GM12872 (cell line): ENCODE measurements around the gene NEUROD6.

Experiments
- TF ChIP-seq, protein P1 (sequence below): IDR thresholded peaks from 3 replicates; pipeline ENCODE4 v1.5.1; 2011; ENCODE audit warnings: low read depth, mild to moderate bottlenecking, low read length, moderate library complexity; ENCODE audit not compliant: insufficient read depth

NEUROD6 gene

DNA sequence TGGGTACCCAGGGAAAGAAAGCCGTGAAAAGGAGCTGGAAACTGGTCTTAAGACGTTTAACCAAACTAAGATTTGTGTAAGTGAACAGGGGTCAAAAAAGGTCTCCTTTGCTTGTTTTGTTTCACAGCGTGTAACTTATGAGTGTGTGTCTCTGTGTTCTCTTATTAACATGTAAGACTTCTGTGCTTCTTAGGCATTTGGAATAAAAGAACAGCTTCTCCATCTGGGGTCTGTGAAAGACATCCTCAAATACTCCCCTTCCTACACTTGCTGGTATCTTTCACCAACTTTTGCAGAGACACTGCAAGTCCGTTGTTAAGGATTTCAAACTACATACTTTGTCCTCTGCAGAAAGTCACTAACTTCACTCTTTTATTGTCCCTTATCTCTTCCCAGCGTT is 615 bp upstream of the NEUROD6 start:
- TF ChIP-seq, protein P1, sequence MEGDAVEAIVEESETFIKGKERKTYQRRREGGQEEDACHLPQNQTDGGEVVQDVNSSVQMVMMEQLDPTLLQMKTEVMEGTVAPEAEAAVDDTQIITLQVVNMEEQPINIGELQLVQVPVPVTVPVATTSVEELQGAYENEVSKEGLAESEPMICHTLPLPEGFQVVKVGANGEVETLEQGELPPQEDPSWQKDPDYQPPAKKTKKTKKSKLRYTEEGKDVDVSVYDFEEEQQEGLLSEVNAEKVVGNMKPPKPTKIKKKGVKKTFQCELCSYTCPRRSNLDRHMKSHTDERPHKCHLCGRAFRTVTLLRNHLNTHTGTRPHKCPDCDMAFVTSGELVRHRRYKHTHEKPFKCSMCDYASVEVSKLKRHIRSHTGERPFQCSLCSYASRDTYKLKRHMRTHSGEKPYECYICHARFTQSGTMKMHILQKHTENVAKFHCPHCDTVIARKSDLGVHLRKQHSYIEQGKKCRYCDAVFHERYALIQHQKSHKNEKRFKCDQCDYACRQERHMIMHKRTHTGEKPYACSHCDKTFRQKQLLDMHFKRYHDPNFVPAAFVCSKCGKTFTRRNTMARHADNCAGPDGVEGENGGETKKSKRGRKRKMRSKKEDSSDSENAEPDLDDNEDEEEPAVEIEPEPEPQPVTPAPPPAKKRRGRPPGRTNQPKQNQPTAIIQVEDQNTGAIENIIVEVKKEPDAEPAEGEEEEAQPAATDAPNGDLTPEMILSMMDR = no peak

DNA sequence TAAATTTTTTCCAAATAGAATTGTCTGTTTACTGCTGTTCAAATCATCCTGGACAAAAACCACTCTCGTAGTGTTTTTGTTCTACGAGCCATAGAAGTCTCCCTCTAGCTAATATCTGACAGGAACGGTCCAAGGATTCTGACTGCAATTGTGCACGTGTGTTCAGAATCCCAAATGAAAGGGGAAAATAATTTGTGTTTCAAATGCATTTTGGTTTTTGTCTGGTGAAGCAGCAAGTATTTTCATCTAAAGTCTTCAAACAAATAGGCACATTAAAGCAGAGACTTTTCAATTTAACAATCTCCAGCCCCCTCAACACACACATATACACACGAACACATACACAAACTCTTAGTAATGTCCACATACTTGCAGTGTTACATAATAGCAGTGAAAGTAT is 475 bp downstream of the NEUROD6 start:
- TF ChIP-seq, protein P1 = no peak

DNA sequence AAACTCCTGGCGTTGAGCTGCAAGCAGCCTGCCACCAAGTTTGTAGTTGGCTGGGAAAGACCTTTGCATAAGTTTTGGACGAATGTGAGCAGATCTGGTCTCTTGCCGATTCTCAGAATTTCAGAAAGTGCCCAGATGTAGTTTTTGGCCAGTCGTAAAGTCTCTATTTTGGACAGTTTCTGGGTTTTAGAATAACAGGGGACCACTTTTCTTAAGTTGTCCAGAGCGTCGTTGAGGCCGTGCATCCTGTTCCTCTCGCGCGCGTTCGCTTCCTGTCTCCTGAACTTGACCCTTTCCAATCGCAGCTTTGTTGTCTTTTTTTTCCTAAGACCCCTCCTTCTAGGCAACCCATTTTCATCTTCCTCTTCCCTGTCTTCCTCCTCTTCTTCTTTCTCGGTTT is 1.8 kb downstream of the NEUROD6 start:
- TF ChIP-seq, protein P1 = no peak

DNA sequence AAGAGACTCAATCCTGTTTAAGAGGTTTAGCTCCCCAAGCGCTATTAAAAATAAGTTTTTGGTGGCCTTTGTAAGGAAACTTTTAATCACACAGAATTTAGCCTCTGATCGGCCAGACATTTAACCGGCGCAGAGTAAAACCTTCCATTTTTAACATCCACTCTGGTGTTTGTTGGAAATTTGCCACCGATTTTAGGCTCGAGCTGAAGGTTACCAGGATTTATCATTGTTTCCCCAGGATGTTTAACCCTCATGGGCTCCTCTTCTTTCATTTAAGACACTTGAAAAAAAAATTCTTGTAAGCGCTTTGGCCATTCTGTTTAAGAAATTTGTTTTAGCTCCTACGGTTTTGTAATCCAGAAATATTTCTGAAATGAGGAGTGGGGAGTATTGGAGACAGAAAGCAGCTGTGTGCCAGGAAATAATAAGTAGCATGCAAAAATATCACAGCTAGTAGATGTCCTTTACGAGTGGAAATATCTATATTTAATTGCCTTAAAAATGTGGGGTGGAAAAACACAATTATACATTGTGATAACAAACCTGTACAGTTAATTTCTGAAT is 3.4 kb downstream of the NEUROD6 start:
- TF ChIP-seq, protein P1 = no peak

DNA sequence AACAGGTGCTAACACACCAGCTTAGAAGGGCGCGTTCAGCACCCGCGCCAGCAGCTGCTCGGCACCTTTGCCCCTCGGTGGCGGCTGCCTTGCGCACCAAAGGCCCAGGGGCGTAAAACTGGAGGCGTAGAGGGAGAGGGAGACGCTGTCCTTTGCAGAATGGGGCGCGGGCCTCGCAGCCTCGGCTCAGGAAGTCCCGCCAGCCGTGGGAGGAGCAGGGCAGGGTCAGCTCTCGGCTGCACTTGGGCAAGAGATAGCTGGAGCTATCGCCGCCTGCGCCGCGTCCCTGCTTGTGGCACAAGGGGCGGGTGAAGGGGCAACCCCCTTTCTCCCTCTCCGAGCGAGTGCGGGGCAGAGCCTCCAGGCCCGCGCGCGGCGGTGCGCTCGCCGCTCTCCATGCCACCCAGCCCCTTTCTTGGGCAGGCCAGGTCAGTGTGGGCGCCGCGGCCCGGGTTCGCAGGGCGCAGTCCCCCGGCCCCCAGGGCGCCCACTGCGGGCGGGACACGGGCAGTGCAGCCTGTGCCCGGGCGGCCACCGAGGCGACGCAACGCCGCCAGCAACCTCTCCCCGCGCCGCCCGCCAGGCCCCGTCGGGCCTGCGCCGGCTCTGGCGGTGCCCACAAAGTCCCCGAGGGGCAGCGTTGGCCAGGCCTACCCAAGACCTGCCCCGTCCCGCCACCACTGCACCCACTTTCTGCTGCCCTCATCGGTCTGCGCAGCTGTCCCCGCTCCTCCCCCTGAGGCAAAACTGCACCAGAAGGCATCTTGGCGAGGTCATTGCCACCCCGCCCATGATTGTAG is 4.1 kb downstream of the NEUROD6 start:
- TF ChIP-seq, protein P1 = no peak

DNA sequence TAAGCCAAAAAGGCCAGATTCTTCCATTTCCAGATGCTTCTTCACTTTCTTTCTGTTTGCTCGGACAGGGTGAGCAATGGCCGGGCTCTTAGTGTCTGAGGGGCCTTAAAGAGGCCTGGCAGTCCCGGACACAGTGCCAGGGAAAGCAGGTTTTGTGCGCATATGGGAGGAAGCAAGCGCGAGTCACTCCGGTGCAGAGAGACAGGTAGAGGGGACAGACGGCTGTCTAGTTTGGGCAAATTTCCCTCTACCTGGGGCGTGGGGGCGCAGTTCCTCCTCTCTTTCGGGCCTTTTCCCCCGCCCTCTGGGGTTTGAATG is 4.7 kb downstream of the NEUROD6 start:
- TF ChIP-seq, protein P1 = no peak

DNA sequence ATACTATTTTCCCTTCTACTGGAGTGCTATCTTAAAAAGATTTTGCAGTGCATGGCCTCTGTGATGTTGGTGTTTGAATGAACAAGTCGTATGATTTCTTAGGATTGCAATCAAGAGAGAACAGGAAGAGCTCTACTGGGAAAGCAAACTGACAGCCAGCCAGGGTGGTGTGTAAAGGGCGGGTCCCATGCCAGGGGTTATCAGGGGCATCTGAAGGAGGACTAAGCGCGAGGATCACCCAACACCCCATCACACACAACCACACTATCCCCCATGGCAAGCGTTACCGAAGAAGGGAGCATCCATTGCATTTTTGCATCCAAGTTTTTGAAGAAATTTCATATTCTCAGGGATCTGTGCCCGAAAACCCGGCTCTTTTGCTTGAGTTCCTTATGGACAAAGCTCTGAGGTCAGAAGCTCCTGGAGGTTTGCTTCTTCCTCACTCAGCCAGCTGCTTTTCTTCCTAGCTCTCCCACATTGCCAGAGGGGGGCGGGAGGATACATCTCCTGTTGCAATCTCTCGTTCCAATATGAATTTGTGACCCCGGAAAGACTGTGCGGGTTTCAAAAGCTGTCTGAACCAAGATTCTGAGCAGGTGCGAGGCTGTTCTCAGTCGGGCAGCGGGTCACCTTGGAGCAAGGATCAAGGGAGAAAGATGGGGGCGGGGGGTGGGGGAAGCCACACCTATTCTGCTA is 5.2 kb downstream of the NEUROD6 start:
- TF ChIP-seq, protein P1 = no peak
